Karpas-422 (cell line): Measurements from ENCODE around the gene KMT5B. TPM values are rescaled to one million over a fixed set of nuclear protein-coding genes. Genes with fewer than 3 reads are reported as not detected.

Experiments
- DNase-seq: peaks from one replicate; pipeline ENCODE4 v3.0.0-alpha.2; 2015
- H2AFZ ChIP-seq: fragments of 200-600 bp; sonication (generic); 2 replicates; pipeline ENCODE4 v1.6.1; 2014; ENCODE audit warnings: antibody characterized with exemption, low read length, mixed read lengths
- H3K27ac ChIP-seq: fragments of 200-600 bp; sonication (generic); 2 replicates; pipeline ENCODE4 v1.5.1; 2014; ENCODE audit warnings: mild to moderate bottlenecking, low read length, moderate library complexity
- H3K27me3 ChIP-seq: fragments of 200-600 bp; sonication (generic); 2 replicates; pipeline ENCODE4 v1.6.1; 2014; ENCODE audit warnings: low read length, mixed read lengths
- H3K36me3 ChIP-seq: fragments of 200-600 bp; sonication (generic); 2 replicates; pipeline ENCODE4 v1.6.1; 2014; ENCODE audit warnings: low read length, mixed read lengths; ENCODE audit not compliant: insufficient read depth
- H3K4me1 ChIP-seq: fragments of 200-600 bp; sonication (generic); 2 replicates; pipeline ENCODE4 v1.6.1; 2014; ENCODE audit warnings: mild to moderate bottlenecking, low read length, mixed read lengths
- H3K4me2 ChIP-seq: fragments of 200-600 bp; sonication (generic); 2 replicates; pipeline ENCODE4 v1.6.1; 2014; ENCODE audit warnings: low read length, low read depth, mild to moderate bottlenecking; ENCODE audit not compliant: poor library complexity, severe bottlenecking
- H3K4me3 ChIP-seq: fragments of 200-600 bp; sonication (generic); 2 replicates; pipeline ENCODE4 v1.5.1; 2014; ENCODE audit warnings: mild to moderate bottlenecking, antibody characterized with exemption, low read length, mixed read lengths
- H3K79me2 ChIP-seq: fragments of 200-600 bp; sonication (generic); 2 replicates; pipeline ENCODE4 v1.6.1; 2014; ENCODE audit warnings: mild to moderate bottlenecking, low read length, mixed read lengths
- H3K9ac ChIP-seq: fragments of 200-600 bp; sonication (generic); 2 replicates; pipeline ENCODE4 v1.6.0; 2014; ENCODE audit warnings: low read length
- H3K9me2 ChIP-seq: fragments of 200-600 bp; sonication (generic), shearing (Covaris generic); replicated peaks from 2 replicates; pipeline ENCODE4 v1.6.0; 2014; ENCODE audit warnings: mild to moderate bottlenecking, low read length, moderate library complexity; ENCODE audit not compliant: insufficient read depth
- H3K9me3 ChIP-seq: fragments of 300-700, 200-600 bp; sonication (generic); 2 replicates; pipeline ENCODE4 v1.6.1; 2014; ENCODE audit warnings: low read length, mixed read lengths
- H4K20me1 ChIP-seq: fragments of 200-600 bp; sonication (generic); 2 replicates; pipeline ENCODE4 v1.6.1; 2014; ENCODE audit warnings: mild to moderate bottlenecking, antibody characterized with exemption, low read length, low read depth; ENCODE audit not compliant: insufficient read depth
- total RNA-seq: library from RNA; depleted of rRNA; stranded (reverse); fragments of >200 nt; shearing (Covaris generic); gene quantifications from 2 replicates; pipeline ENCODE4 v1.2.3, GENCODE V29; 2014; ENCODE audit warnings: low replicate concordance; rRNA removed

KMT5B gene
- total RNA-seq: 20.9 and 21.2 TPM in 2 replicates

GRCh38 chr11:68213135-68213515 is at the start of gene KMT5B:
Gene KMT5B, minus strand, starts transcription at chr11:68213296. Its CDS starts 23,220 bp downstream, at chr11:68190076.
- peak within 1 kb of the TSS; percentile 86 for H3K9ac ChIP-seq
- peak within 1 kb of the TSS; percentile 85 for H3K4me3 ChIP-seq
- H4K20me1 ChIP-seq: peaks cover 43% of the 10 kb centered on the region
- H3K4me2 ChIP-seq: peak within 1 kb of the TSS; percentile 92
- H3K36me3 ChIP-seq: no peaks in the 10 kb centered on the region
- peak within 1 kb of the TSS; percentile 96 for H2AFZ ChIP-seq
- no peaks in the 10 kb centered on the region for H3K9me3 ChIP-seq
- H3K27ac ChIP-seq: peak within 1 kb of the TSS; percentile 71; the same call in 1 of the 2 replicates
- no peaks in the 10 kb centered on the region for H3K27me3 ChIP-seq
- peaks cover 36% of the 10 kb centered on the region for H3K79me2 ChIP-seq
- DNase-seq: peak; percentile 89
- no peaks in the 10 kb centered on the region for H3K9me2 ChIP-seq
- peaks cover 28% of the 10 kb centered on the region for H3K4me1 ChIP-seq

- Histone ChIP-seq H3K4me3 (no peak overlapping the region), H3K9me3 (no peaks in the 10 kb centered on the region), H3K79me2 (no peaks in the 10 kb centered on the region; the same call in 1 of the 2 replicates), H2AFZ (no peak overlapping the region), H3K4me2 (no peak overlapping the region), H3K4me1 (peaks cover 21% of the 10 kb centered on the region), H3K27ac (no peak overlapping the region), H3K36me3 (peaks cover 17% of the 10 kb centered on the region), H3K27me3 (no peaks in the 10 kb centered on the region), H4K20me1 (no peaks in the 10 kb centered on the region), H3K9ac (no peak overlapping the region), H3K9me2 (no peaks in the 10 kb centered on the region)
- no peak for DNase-seq
These were observed 49.4 kb upstream of the KMT5B start for GRCh38 chr11:68262544-68262827.

- Histone ChIP-seq H3K9me3 (no peaks in the 10 kb centered on the region), H3K27ac (no peak overlapping the region), H3K27me3 (no peaks in the 10 kb centered on the region), H3K4me1 (peaks cover 17% of the 10 kb centered on the region), H3K36me3 (peaks cover 14% of the 10 kb centered on the region), H3K79me2 (no peaks in the 10 kb centered on the region; the same call in 1 of the 2 replicates), H2AFZ (no peak overlapping the region), H3K4me3 (no peak overlapping the region), H3K4me2 (no peak overlapping the region), H4K20me1 (no peaks in the 10 kb centered on the region), H3K9me2 (no peaks in the 10 kb centered on the region), H3K9ac (no peak overlapping the region)
- DNase-seq: no peak
These were observed 48.9 kb upstream of the KMT5B start for GRCh38 chr11:68261749-68262543.

GRCh38 chr11:68261006-68261405 is 47.9 kb upstream of the KMT5B start:
- H3K79me2 ChIP-seq: no peaks in the 10 kb centered on the region; the same call in 1 of the 2 replicates
- no peaks in the 10 kb centered on the region for H3K9me3 ChIP-seq
- no peak overlapping the region for H3K27ac ChIP-seq
- no peaks in the 10 kb centered on the region for H3K27me3 ChIP-seq
- no peaks in the 10 kb centered on the region for H4K20me1 ChIP-seq
- no peak overlapping the region for H3K9ac ChIP-seq
- H3K9me2 ChIP-seq: no peaks in the 10 kb centered on the region
- H3K4me3 ChIP-seq: no peak overlapping the region
- peaks cover 7% of the 10 kb centered on the region for H3K4me1 ChIP-seq
- no peak overlapping the region for H3K4me2 ChIP-seq
- no peak overlapping the region for H2AFZ ChIP-seq
- no peak for DNase-seq
- peaks cover 10% of the 10 kb centered on the region for H3K36me3 ChIP-seq

GRCh38 chr11:68260484-68260883 is 47.4 kb upstream of the KMT5B start:
- Histone ChIP-seq H2AFZ (no peak overlapping the region), H3K36me3 (peaks cover 5% of the 10 kb centered on the region; the same call in 1 of the 2 replicates), H3K9ac (no peak overlapping the region), H3K4me2 (no peak overlapping the region), H3K4me1 (peaks cover 4% of the 10 kb centered on the region; the same call in 1 of the 2 replicates), H3K4me3 (no peak overlapping the region), H3K9me2 (no peaks in the 10 kb centered on the region), H3K27ac (no peak overlapping the region), H4K20me1 (no peaks in the 10 kb centered on the region), H3K27me3 (no peaks in the 10 kb centered on the region), H3K79me2 (no peaks in the 10 kb centered on the region; the same call in 1 of the 2 replicates), H3K9me3 (no peaks in the 10 kb centered on the region)
- DNase-seq: no peak

GRCh38 chr11:68259122-68259959 is 46.2 kb upstream of the KMT5B start:
- Histone ChIP-seq H3K27ac (no peak overlapping the region), H3K9ac (no peak overlapping the region), H4K20me1 (no peaks in the 10 kb centered on the region), H3K4me1 (peaks cover 4% of the 10 kb centered on the region; the same call in 1 of the 2 replicates), H3K79me2 (no peaks in the 10 kb centered on the region), H3K9me3 (no peaks in the 10 kb centered on the region), H3K36me3 (peaks cover 4% of the 10 kb centered on the region; the same call in 1 of the 2 replicates), H3K27me3 (no peaks in the 10 kb centered on the region), H3K9me2 (no peaks in the 10 kb centered on the region), H2AFZ (no peak overlapping the region), H3K4me2 (no peak overlapping the region), H3K4me3 (no peak overlapping the region)
- no peak for DNase-seq

- Histone ChIP-seq H3K4me2 (no peak overlapping the region), H3K9me2 (no peaks in the 10 kb centered on the region), H3K4me3 (no peak overlapping the region), H4K20me1 (no peaks in the 10 kb centered on the region), H3K27me3 (no peaks in the 10 kb centered on the region), H3K27ac (no peak overlapping the region), H3K9me3 (no peaks in the 10 kb centered on the region), H3K79me2 (no peaks in the 10 kb centered on the region), H3K4me1 (peaks cover 4% of the 10 kb centered on the region; the same call in 1 of the 2 replicates), H3K9ac (no peak overlapping the region), H2AFZ (no peak overlapping the region), H3K36me3 (0 out of 2 replicates have a peak, but pooled peaks cover 4% of the 10 kb centered on the region)
- DNase-seq: no peak
These were observed 45.3 kb upstream of the KMT5B start for GRCh38 chr11:68258363-68258765.
